GM12865 (cell line): ENCODE results near the gene MCM7.

Source experiments
- DNase-seq: peaks from one replicate; pipeline ENCODE4 v3.0.0; 2010; ENCODE audit warnings: low read depth
- H3K4me3 ChIP-seq: 2 replicates; pipeline ENCODE4 v1.5.1; 2011; ENCODE audit warnings: mild to moderate bottlenecking, low read depth, low read length, control low read depth
- TF ChIP-seq, protein P1 (sequence below): IDR thresholded peaks from 2 replicates; pipeline ENCODE4 v1.5.1; 2011; ENCODE audit warnings: low read length, control low read depth, low read depth, inconsistent platforms; ENCODE audit not compliant: insufficient read depth; ENCODE audit errors: missing control alignments

The MCM7 gene

GRCh38 chr7:100127866-100128636, 26.9 kb upstream of the MCM7 start:
- peak; percentile 37 for DNase-seq
- H3K4me3 ChIP-seq, result peak overlapping the region; percentile 96
- TF ChIP-seq, protein P1, sequence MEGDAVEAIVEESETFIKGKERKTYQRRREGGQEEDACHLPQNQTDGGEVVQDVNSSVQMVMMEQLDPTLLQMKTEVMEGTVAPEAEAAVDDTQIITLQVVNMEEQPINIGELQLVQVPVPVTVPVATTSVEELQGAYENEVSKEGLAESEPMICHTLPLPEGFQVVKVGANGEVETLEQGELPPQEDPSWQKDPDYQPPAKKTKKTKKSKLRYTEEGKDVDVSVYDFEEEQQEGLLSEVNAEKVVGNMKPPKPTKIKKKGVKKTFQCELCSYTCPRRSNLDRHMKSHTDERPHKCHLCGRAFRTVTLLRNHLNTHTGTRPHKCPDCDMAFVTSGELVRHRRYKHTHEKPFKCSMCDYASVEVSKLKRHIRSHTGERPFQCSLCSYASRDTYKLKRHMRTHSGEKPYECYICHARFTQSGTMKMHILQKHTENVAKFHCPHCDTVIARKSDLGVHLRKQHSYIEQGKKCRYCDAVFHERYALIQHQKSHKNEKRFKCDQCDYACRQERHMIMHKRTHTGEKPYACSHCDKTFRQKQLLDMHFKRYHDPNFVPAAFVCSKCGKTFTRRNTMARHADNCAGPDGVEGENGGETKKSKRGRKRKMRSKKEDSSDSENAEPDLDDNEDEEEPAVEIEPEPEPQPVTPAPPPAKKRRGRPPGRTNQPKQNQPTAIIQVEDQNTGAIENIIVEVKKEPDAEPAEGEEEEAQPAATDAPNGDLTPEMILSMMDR, result no peak

GRCh38 chr7:100126931-100127865, 26.0 kb upstream of the MCM7 start, which contains the start of gene MBLAC1:
MBLAC1 (plus strand) TSS chr7:100126967; CDS start chr7:100127396, 429 bp downstream.
- H3K4me3 ChIP-seq, result peak within 1 kb of the TSS; percentile 96
- TF ChIP-seq, protein P1, result no peak
- DNase-seq, result peak; percentile 97

DNA sequence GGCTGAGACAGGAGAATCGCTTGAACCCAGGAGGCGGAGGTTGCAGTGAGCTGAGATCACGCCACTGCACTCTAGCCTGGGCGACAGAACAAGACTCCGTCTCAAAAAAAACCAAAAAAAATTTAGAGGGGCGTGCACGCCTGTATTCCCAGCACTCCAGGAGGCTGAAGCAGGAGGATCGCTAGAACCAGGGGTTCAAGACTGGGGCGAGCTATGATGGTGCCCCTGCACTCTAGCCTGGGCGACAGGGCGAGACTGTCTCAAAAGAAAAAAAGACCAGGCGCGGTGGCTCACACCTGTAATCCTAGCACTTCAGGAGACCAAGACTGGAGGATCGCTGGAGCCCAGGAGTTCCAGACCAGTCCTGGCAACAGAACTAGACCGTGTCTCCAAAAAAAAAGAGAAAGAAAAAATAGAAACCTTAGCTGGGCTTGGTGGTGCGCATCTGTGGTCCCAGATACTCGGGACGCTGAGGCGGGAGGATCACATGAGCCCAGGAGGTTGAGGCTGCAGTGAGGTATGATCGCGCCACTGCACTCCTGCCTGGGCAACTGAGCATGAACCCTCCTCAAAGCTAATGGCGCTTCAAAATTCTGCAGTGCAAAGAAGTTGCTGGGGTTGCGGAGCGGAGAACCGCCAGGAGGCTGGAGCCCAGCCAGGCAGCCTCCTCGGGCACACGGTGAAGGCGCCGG, 25.2 kb upstream of the MCM7 start:
- TF ChIP-seq, protein P1, result no peak
- peak overlapping the region; percentile 96 for H3K4me3 ChIP-seq
- DNase-seq, result no peak

DNA sequence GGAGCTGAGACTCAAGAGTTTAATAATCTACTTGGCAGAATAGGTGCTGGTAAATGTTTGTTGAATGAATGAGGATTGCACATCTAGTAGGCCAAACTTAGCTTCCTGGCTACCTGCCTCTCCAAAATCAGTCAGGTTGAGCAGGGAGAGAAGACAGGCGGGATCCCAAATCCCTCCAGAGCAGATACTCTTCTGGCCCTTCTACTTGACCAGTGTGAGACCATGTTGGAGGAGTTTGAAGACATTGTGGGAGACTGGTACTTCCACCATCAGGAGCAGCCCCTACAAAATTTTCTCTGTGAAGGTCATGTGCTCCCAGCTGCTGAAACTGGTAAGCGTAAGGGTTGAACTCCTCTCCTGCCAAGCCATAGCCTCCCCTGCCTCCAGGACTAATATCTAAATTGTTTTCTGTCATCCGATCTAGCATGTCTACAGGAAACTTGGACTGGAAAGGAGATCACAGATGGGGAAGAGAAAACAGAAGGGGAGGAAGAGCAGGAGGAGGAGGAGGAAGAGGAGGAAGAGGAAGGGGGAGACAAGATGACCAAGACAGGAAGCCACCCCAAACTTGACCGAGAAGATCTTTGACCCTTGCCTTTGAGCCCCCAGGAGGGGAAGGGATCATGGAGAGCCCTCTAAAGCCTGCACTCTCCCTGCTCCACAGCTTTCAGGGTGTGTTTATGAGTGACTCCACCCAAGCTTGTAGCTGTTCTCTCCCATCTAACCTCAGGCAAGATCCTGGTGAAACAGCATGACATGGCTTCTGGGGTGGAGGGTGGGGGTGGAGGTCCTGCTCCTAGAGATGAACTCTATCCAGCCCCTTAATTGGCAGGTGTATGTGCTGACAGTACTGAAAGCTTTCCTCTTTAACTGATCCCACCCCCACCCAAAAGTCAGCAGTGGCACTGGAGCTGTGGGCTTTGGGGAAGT, 23.4 kb upstream of the MCM7 start:
- no peak for DNase-seq
- no peak overlapping the region for H3K4me3 ChIP-seq
- TF ChIP-seq, protein P1, result no peak

DNA sequence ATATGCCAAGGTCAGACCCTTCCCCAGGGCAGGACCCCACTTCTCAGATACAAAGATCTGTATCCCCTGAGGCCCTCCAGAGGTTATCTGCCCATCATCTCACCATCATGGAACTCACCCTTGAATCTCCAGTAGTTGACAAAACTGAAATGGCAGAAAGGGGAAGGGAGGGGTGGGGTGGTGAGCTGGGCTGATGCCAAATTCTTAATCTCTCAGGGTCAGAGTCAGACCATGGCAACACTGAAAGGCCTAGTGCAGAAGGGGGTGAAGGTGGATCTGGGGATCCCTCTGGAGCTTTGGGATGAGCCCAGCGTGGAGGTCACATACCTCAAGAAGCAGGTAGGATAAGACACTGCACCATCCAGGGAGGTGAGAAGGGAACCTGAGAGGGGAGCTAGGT, 21.4 kb upstream of the MCM7 start:
- H3K4me3 ChIP-seq, result no peak overlapping the region
- DNase-seq, result no peak
- TF ChIP-seq, protein P1, result no peak

GRCh38 chr7:100122067-100122466, 20.9 kb upstream of the MCM7 start:
- DNase-seq, result no peak
- no peak overlapping the region for H3K4me3 ChIP-seq
- TF ChIP-seq, protein P1, result no peak
